Esophagus squamous epithelium (tissue), 4 donors: ENCODE data around the gene RAD9A.

Experiments
- CTCF ChIP-seq, 6 experiments: fragments of 450-650 bp in 4 of 6; fragments of 200-600 bp in 2 of 6; sonication (generic) in 2 of 6; IDR thresholded peaks; one replicate each; pipeline ENCODE4 v1.5.1; 2016 to 2019; ENCODE audit warnings: antibody characterized with exemption in 6 of 6, mild to moderate bottlenecking in 4 of 6, moderate library complexity in 4 of 6
- POLR2A ChIP-seq, 4 donors: fragments of 450-650 bp; IDR thresholded peaks; one replicate each; pipeline ENCODE4 v1.6.1; 2017; ENCODE audit warnings: antibody characterized with exemption in 4 of 4, mild to moderate bottlenecking in 4 of 4, moderate library complexity in 3 of 4

- TF ChIP-seq CTCF (IDR thresholded peaks at IDR 0.05), result no peak
- no peak for TF ChIP-seq POLR2A (IDR thresholded peaks at IDR 0.05)
Measured at GRCh38 chr11:67423466-67423865, 31.7 kb downstream of the RAD9A start.
